C4-2B (cell line): Measurements from ENCODE around the gene SYT1.

Source experiments
- CTCF ChIP-seq: fragments of 450-650 bp; conservative IDR thresholded peaks from 2 replicates; pipeline ENCODE4 v1.5.1; 2017; ENCODE audit warnings: mild to moderate bottlenecking
- ZFX ChIP-seq: fragments of 450-650 bp; IDR thresholded peaks from 2 replicates; pipeline ENCODE4 v1.6.1; 2017

- TF ChIP-seq CTCF: no peak
- TF ChIP-seq ZFX: no peak
Measured at GRCh38 chr12:79098530-79098929, 234.0 kb downstream of the SYT1 start.
